ENCODE results near the gene DNALI1. TPM values are rescaled to one million over a fixed set of nuclear protein-coding genes. Genes with fewer than 3 reads are reported as not detected.
A peak's percentile ranks its signal among the peaks of the same experiment; 100 is the strongest.

The DNALI1 gene
- total and polyA plus RNA-seq, 2 of the 4 experiments (the other 2 are of a cell fraction), result 9.1 to 10.1 TPM

DNA sequence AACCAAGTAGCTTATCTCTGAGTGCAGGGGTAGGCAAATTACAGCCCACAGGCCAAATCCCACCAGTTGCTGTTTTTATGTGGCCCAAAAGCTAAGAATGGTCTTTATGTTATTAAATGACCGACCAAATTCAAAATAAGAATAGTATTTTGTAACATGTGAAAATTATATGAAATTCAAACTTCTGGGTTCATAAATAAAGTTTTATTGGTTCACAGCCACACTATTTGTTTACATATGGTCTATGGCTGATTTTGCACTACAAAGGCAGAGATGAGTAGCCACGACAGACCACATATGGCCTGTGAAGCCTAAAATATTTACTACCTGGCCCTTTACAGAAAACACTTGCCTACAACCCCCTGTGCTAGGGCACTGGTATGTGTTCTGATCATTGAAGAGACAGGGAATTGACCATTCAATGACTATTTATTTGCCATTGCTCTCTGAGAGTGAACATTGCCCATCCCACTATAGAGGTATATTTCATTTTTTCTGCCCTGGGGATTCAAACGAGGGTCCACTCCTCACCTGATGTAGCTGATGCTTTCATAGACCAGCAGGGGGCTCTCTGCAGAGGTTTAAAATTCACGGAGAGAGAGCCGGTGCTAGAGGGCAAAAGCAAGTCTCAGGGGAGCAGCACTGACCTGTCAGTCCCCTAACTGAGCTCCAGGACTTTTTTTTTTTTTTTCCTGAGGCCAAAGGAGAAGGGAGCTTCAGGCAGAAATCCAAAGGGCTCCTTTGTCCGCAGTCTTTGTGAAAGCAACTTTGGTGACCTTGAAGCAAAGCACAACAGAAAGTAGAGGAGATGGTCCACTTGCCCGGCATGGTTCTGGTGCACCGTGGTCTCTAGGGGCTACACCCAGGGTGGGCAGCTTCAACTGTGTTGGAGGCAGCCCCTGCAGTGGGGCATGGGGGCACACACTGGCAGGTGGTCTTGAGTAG lies 46.3 kb downstream of the DNALI1 start:
- Histone ChIP-seq H3K4me1 (ENCODE audit: control insufficient read depth, insufficient read depth, low read length) (peaks cover 3% of the 10 kb centered on the region; the same call in 1 of the 2 replicates), H3K79me1 (ENCODE audit: low read depth in 1 of 2, low read length in 2 of 2) (no peaks in the 10 kb centered on the region), H4K5ac (ENCODE audit: low read depth, low read length) (no peak overlapping the region), H3K9me1 (ENCODE audit: insufficient read depth, low read length) (no peaks in the 10 kb centered on the region), H2BK120ac (ENCODE audit: low read depth, low read length) (no peak overlapping the region), H3K56ac (ENCODE audit: extremely low read depth, insufficient read depth, low read length) (no peak overlapping the region), H2AFZ (replicated peaks; ENCODE audit: low read length, poor library complexity) (no peak overlapping the region), H2BK15ac (ENCODE audit: low read depth, low read length) (no peak overlapping the region), H3K4ac (ENCODE audit: low read depth, low read length) (no peak overlapping the region), H3K4me3 (ENCODE audit: insufficient read depth, low read depth, low read length) (no peak overlapping the region), H3K9ac (ENCODE audit: low read depth, low read length) (no peak overlapping the region), H3K18ac (ENCODE audit: low read depth, low read length) (no peak overlapping the region), H3K27me3 (ENCODE audit: control insufficient read depth, insufficient read depth, low read length) (peaks cover 26% of the 10 kb centered on the region), H3K27ac (ENCODE audit: insufficient read depth, low read length) (no peak overlapping the region), H3K14ac (replicated peaks; ENCODE audit: low read depth, low read length) (no peak overlapping the region), H2AK5ac (ENCODE audit: low read depth, low read length) (no peak overlapping the region), H4K8ac (ENCODE audit: low read depth in 2 of 2, low read length in 2 of 2) (no peak overlapping the region), H3K4me2 (ENCODE audit: low read depth, low read length) (no peak overlapping the region), H3K36me3 (ENCODE audit: control insufficient read depth, insufficient read depth, low read length) (no peaks in the 10 kb centered on the region), H2AK9ac (replicated peaks; ENCODE audit: low read depth, low read length, poor library complexity) (no peak overlapping the region), H2BK5ac (ENCODE audit: low read depth, low read length, poor library complexity, severe bottlenecking) (no peak overlapping the region), H2BK20ac (ENCODE audit: low read depth, low read length) (no peak overlapping the region), H3K23ac (ENCODE audit: low read depth, low read length) (no peak overlapping the region), H3K9me3 (ENCODE audit: control insufficient read depth, insufficient read depth, low read length) (no peaks in the 10 kb centered on the region), H4K20me1 (ENCODE audit: insufficient read depth, low read length) (no peaks in the 10 kb centered on the region), H4K91ac (ENCODE audit: insufficient read depth, low read depth, low read length) (no peak overlapping the region)
- CTCF ChIA-PET, result interaction anchor here (0.6 to 3.5 kb wide), 11 partner anchors 9 to 531 kb away, joined by 3 to 27 read pairs (median 4); partner anchors contain the start of genes C1orf122 and YRDC
- intact Hi-C loops (cut with micrococcal nuclease), result loop anchor here (1.0 to 10.0 kb wide), 3 partner anchors 32 to 202 kb away; partner anchors contain the start of genes C1orf122, RSPO1 and YRDC
- POLR2A ChIA-PET (ENCODE audit: unreplicated experiment), result no interaction called here
- WGBS, 2 experiments (ENCODE audit: extremely low coverage in 2 of 2, insufficient read length in 1 of 2), result 17% methylated on average over 1 of the region's 8 CpGs; no CpG with 5 or more reads in 1 of the 2 experiments
- no TSS peak for BruUV-seq (replicated peaks)
- in situ Hi-C loops (cut with MboI; ENCODE audit: low sequenced_read_pairs), result loop anchor here (25.0 kb wide), 1 partner anchor 1209 kb away; no protein-coding TSS in a partner anchor
- dilution Hi-C loops (cut with HindIII; ENCODE audit: low sequenced_read_pairs, unreplicated experiment), result no loop called here
- DNase-seq (peak; percentile 16), ATAC-seq (ENCODE audit: low read depth) (peak; percentile 70; the same call in 1 of the 2 replicates)
- no peak for TF ChIP-seq MAZ (IDR thresholded peaks at IDR 0.05; ENCODE audit: borderline replicate concordance, low read depth, low read length)
- TF ChIP-seq MAFK (IDR thresholded peaks at IDR 0.05; ENCODE audit: low read depth, low read length), result no peak
- no peak for TF ChIP-seq MXI1 (IDR thresholded peaks at IDR 0.05; ENCODE audit: borderline replicate concordance, low read depth, low read length)
- TF ChIP-seq, protein P1, sequence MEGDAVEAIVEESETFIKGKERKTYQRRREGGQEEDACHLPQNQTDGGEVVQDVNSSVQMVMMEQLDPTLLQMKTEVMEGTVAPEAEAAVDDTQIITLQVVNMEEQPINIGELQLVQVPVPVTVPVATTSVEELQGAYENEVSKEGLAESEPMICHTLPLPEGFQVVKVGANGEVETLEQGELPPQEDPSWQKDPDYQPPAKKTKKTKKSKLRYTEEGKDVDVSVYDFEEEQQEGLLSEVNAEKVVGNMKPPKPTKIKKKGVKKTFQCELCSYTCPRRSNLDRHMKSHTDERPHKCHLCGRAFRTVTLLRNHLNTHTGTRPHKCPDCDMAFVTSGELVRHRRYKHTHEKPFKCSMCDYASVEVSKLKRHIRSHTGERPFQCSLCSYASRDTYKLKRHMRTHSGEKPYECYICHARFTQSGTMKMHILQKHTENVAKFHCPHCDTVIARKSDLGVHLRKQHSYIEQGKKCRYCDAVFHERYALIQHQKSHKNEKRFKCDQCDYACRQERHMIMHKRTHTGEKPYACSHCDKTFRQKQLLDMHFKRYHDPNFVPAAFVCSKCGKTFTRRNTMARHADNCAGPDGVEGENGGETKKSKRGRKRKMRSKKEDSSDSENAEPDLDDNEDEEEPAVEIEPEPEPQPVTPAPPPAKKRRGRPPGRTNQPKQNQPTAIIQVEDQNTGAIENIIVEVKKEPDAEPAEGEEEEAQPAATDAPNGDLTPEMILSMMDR (conservative IDR thresholded peaks at IDR 0.05; ENCODE audit: low read depth, low read length), result peak; percentile 62
- TF ChIP-seq NFE2L2 (IDR thresholded peaks at IDR 0.05; ENCODE audit: low read depth, low read length), result no peak
- no peak for TF ChIP-seq POLR2A (IDR thresholded peaks at IDR 0.05; ENCODE audit: low read depth, low read length)
- TF ChIP-seq SMC3 (IDR thresholded peaks at IDR 0.05; ENCODE audit: low read depth, low read length), result peak; percentile 61
- no peak for TF ChIP-seq FOS (IDR thresholded peaks at IDR 0.05; ENCODE audit: low read depth, low read length)
- TF ChIP-seq, protein P2, sequence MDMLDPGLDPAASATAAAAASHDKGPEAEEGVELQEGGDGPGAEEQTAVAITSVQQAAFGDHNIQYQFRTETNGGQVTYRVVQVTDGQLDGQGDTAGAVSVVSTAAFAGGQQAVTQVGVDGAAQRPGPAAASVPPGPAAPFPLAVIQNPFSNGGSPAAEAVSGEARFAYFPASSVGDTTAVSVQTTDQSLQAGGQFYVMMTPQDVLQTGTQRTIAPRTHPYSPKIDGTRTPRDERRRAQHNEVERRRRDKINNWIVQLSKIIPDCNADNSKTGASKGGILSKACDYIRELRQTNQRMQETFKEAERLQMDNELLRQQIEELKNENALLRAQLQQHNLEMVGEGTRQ (IDR thresholded peaks at IDR 0.05; ENCODE audit: low read depth, low read length), result no peak
- TF ChIP-seq, protein P3, sequence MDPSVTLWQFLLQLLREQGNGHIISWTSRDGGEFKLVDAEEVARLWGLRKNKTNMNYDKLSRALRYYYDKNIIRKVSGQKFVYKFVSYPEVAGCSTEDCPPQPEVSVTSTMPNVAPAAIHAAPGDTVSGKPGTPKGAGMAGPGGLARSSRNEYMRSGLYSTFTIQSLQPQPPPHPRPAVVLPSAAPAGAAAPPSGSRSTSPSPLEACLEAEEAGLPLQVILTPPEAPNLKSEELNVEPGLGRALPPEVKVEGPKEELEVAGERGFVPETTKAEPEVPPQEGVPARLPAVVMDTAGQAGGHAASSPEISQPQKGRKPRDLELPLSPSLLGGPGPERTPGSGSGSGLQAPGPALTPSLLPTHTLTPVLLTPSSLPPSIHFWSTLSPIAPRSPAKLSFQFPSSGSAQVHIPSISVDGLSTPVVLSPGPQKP (IDR thresholded peaks at IDR 0.05; ENCODE audit: borderline replicate concordance, low read depth, low read length), result no peak
- TF ChIP-seq RAD21 (IDR thresholded peaks at IDR 0.05; ENCODE audit: low read length), result peak; percentile 48
- no peak for TF ChIP-seq RFX5 (IDR thresholded peaks at IDR 0.05; ENCODE audit: low read depth, low read length)
- no peak for TF ChIP-seq CHD1 (IDR thresholded peaks at IDR 0.05; ENCODE audit: low read depth, low read length)

Data from IMR-90 (cell line).